HG02852 (cell line): ENCODE data around the gene CYP20A1.
"Not testable (repeated sequence)": the region's sequence is repeated elsewhere in the genome, so short reads cannot be mapped to it uniquely, and the experiment has no call there.

Experiments used
- ATAC-seq: cut with Tn5 transposase; IDR thresholded peaks from one replicate; pipeline ENCODE4 v1.9.1; 2021; ENCODE audit warnings: mild to moderate bottlenecking, moderate library complexity; ENCODE audit not compliant: unreplicated experiment

The CYP20A1 gene

GRCh38 chr2:203279288-203279687, 40.5 kb downstream of the CYP20A1 start:
- no peak for ATAC-seq

DNA sequence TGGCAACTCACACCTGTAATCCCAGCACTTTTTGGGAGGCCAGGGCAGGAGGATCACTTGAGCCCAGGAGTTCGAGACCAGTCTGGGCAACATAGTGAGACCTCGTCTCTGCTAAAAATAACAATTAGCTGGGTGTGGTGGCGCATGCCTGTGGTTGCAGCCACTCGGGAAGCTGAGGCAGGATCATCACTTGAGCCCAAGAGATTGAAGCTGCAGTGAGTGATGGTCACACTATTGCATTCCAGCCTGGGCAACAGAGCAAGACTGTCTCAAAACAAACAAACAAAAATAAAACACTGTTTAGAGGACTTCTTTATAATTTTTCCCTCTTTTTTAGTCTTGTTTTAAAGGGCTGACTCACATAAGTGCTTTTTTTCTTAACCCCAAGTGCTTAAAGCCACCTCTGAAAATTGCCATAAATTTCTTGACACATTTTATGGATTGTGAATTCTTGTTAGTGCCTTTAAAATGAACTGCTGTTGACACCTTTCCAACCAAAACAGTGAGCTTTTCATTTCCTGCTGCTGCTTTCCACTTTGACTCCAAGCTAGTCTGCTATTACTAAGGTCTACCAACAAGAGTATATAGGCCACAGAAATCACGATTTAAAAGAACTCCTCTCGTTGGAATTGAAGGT, 41.7 kb downstream of the CYP20A1 start:
- ATAC-seq, result no peak

- ATAC-seq, result no peak
Measured at GRCh38 chr2:203282101-203282500, 43.3 kb downstream of the CYP20A1 start.

GRCh38 chr2:203286532-203286931, 47.7 kb downstream of the CYP20A1 start:
- no peak for ATAC-seq

DNA sequence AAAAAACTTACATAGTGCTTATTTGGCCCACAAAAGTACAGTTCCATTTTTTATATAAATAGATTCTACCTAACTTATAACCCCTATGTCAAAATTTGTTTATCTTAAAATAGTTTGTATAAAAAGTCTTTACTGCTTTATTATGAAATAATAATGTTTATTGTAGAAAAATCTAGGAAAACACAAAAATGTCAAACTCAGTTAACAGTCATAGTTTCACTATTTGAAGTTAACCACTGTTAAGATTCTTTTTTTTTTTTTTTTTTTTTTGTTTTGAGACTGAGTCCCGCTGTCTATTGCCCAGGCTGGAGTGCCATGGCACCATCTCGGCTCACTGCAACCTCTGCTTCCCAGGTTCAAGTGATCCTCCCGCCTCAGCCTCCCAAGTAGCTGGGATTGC, 62.8 kb downstream of the CYP20A1 start:
- no peak for ATAC-seq

- ATAC-seq, result not testable (repeated sequence)
Measured at GRCh38 chr2:203302586-203302985, 63.8 kb downstream of the CYP20A1 start.

- no peak for ATAC-seq
Measured at GRCh38 chr2:203310688-203311436, 72.0 kb downstream of the CYP20A1 start.

GRCh38 chr2:203326356-203326755, 87.5 kb downstream of the CYP20A1 start:
- no peak for ATAC-seq

DNA sequence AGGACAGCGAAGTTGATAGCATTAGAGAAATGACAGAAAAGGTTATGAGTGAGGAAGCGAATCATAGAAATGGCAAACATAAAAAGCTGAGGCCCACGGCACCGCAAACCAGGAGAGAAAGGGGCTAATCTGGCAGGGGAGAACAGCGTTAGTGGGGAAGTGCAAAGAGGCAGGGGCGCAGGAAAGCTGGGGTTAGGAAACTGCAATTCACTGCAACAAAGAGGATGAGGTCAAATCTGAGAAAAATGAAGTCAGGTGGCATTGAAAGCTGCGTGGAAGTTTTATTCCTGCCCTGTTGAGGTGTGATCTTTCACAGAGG, 88.7 kb downstream of the CYP20A1 start:
- no peak for ATAC-seq

GRCh38 chr2:203327901-203328759, 89.3 kb downstream of the CYP20A1 start, which contains the start of gene ABI2:
ABI2 (plus strand) TSS chr2:203328394; CDS start chr2:203328515, 121 bp downstream.
- ATAC-seq, result peak; percentile 71

DNA sequence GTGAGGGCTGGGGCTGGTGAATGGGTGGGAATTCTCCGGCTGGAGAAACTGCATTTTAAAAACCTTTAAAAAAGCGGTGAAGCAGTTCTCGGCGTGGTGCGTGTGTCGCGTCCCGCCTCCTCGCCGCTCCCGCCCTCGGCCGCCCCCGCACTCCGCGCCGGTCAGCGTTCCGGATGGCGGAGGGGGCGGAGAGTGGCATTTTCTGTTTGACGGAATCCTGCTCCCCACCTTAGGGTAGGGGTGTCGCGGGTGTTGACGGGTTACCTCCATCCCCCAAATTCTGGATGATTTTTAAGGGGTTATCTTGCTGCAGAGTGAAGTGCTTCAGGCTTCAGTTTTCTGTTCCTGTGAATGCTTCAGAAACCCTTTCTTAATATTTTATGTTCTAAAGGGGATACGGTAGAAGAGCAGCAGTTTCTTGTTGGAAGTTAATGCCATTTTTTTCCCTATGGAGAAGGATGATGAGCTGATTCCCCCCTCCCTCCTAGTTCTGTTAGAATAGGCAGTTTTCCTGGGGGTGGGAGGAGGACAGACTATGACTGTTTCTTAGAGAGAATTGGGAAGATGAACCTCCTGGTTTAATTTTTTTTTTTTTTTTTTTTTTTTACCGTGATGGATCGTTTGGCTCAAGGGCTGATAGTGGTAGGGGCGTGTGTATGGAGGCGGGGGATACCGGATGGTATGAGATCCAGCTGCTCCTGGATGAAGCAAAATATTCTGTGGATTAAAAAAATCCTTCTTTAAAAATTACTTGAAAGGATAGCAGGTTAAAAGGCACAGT, 90.1 kb downstream of the CYP20A1 start:
- peak; percentile 52 for ATAC-seq

DNA sequence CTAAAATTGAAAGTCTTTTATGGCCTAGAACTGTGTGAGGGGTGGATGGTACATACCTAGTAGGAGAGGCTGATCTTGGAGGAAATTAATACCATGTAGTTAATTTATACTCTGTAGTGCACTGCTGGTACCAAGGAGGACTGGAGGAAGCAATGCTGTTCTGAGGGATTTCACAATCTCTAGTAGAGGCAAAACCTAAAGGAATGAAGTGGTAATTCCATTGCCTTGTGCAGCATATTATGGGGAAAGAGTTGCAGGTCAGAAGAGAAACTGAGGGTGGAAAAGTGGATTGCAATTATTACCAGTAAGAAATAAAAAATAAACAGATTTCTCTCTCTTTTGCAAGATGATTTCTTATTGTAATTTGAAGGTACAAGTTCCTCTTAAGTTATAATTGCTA, 91.6 kb downstream of the CYP20A1 start:
- ATAC-seq, result no peak

DNA sequence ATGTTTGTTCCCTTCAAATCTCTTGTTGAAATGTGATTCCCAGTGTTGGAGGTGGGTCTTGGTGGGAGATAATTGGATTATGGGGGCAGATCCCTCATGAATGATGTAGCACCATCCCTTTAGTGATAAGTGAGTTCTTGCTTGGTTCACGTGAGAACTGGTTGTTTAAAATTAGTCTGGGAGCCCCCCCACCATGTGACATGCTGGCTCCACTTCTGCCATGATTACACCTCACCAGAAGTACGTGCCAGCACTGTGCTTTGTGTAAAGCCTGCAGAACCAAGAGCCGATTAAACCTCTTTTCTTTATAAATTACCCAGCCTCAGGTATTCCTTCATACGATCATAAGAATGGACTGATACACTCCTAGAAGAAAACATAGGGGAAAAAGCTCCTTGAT, 99.5 kb downstream of the CYP20A1 start:
- ATAC-seq, result no peak

DNA sequence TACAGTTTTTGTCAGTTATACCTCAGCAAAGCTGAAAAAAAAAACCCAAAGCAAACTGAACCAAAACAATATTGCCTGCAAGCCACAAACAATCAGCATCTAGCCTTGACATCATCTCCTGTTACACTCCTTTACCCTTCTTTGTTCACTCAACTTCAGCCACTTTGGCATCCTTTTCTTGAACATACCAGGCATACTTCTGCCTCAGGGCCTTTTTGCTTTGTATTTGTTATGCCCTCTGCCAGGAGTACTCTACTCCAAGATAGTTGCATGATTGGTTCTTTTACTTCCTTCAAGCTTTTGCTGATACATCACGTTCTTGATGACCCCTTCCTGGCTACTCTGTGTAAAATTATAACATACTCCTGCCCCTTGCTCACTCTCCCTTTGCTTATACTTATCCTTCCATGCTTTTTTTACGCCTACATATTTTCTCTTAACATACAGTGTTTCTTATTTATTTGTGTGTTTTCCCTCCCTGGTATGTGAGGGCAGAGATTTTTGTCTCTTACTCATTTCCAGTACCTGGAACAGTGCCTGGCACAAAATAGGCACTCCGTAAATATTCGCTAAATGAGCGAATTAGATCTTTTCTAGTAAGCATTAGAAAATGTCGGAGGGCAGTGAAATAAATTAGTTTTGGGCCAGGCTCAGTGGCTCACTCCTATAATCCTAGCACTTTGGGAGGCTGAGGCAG, 102.1 kb downstream of the CYP20A1 start:
- no peak for ATAC-seq

GRCh38 chr2:203341741-203342310, 103.0 kb downstream of the CYP20A1 start:
- no peak for ATAC-seq

- ATAC-seq, result not testable (repeated sequence)
Measured at GRCh38 chr2:203342374-203342773, 103.6 kb downstream of the CYP20A1 start.

GRCh38 chr2:203344667-203345066, 105.8 kb downstream of the CYP20A1 start:
- no peak for ATAC-seq

DNA sequence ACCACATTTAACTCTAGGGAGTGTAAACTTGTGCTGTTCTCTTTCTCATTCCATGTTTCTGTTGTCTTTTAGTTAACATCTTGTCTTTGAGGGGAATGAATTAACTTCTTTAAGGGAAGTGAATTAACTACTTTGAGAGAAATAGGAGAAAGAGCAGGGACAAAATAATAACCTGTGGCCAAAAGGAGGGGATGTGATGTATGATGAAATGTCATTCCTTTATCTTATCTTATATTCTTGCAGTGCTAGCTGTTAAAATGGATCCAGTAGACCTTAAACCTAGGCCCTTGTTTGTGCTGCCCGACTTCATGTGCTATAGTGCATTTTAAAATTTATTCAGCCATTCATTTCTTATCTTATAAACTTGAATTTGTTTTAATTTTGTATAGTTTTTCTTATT, 107.8 kb downstream of the CYP20A1 start:
- no peak for ATAC-seq

DNA sequence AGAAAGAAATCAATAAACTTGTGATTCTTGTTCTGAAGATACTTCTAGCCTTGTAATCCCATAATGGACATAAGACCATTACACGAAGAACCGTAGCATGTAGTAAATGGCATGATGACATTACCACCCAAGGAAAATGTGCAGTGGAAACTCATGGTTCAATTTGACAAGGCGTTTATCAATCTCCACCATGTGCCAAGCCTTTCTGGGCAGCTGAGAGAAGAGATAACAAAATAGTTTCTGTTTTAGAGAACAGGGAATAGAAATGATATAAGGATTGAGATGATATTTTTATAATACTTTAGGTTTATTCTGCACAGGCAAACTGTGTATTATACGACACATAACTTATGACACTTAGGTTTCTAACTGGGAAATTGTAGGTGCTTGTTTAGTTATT, 108.6 kb downstream of the CYP20A1 start:
- no peak for ATAC-seq
